Measurements from ENCODE around the gene DNAJC16. TPM values are rescaled to one million over a fixed set of nuclear protein-coding genes. Genes with fewer than 3 reads are reported as not detected.
A peak's percentile ranks its signal among the peaks of the same experiment; 100 is the strongest.

The DNAJC16 gene
- total RNA-seq, 3 donors from 2014 or later (not counting 1 experiment from before 2014, with no cell fraction given), result 18.6 to 22.8 (median 18.7) TPM

- no peak overlapping the region for H3K4me3 ChIP-seq (ENCODE audit: low read length)
- peaks cover 6% of the 10 kb centered on the region for H3K4me1 ChIP-seq (ENCODE audit: control insufficient read depth, insufficient read depth, low read length)
- intact Hi-C loops (cut with micrococcal nuclease), result no loop called here
- no peaks in the 10 kb centered on the region for H3K9me3 ChIP-seq (ENCODE audit: control insufficient read depth, insufficient read depth, low read length)
- no CpG with 5 or more reads among the region's 2 CpGs for WGBS (ENCODE audit: insufficient coverage)
- no peaks in the 10 kb centered on the region for H3K27me3 ChIP-seq (ENCODE audit: control insufficient read depth, insufficient read depth, low read length)
- no peak for TF ChIP-seq CTCF (IDR thresholded peaks at IDR 0.05)
- H3K27me3 Mint-ChIP-seq (ENCODE audit: low read depth in 2 of 2), result no peaks in the 10 kb centered on the region
- ATAC-seq (no peak), DNase-seq (no peak)
- H3K4me3 Mint-ChIP-seq, result no peak overlapping the region
- no peaks in the 10 kb centered on the region for H3K9me3 Mint-ChIP-seq
- H3K27ac Mint-ChIP-seq, result peak overlapping the region in 1 of 2 donors; percentile 26
- peaks cover 12% of the 10 kb centered on the region for H3K36me3 ChIP-seq (ENCODE audit: control insufficient read depth, insufficient read depth, low read length)
- H3K36me3 Mint-ChIP-seq, result peaks cover 6% of the 10 kb centered on the region
- peaks cover 13 to 17% of the 10 kb centered on the region in 2 donors for H3K4me1 Mint-ChIP-seq
- no peak overlapping the region for H3K27ac ChIP-seq (ENCODE audit: low read length)
These were observed 5.0 kb downstream of the DNAJC16 start for GRCh38 chr1:15531682-15532081.

- H3K36me3 Mint-ChIP-seq, result peaks cover 6% of the 10 kb centered on the region
- 60% methylated on average over 4 of the region's 6 CpGs for WGBS (ENCODE audit: insufficient coverage)
- no peak for DNase-seq
These were observed 12.1 kb downstream of the DNAJC16 start for GRCh38 chr1:15538771-15539170.

GRCh38 chr1:15540186-15540585 is 13.5 kb downstream of the DNAJC16 start:
- no peaks in the 10 kb centered on the region for H3K27me3 Mint-ChIP-seq (ENCODE audit: low read depth in 2 of 2)
- H3K27ac Mint-ChIP-seq, result no peak overlapping the region

More at GRCh38 chr1:15538771-15539170, 12.1 kb downstream of the DNAJC16 start:
- Mint-ChIP-seq H3K9me3 (no peaks in the 10 kb centered on the region), H3K4me3 (no peak overlapping the region), H3K27me3 (ENCODE audit: low read depth in 2 of 2) (no peaks in the 10 kb centered on the region), H3K4me1 (no peaks in the 10 kb centered on the region), H3K27ac (no peak overlapping the region)
- H3K36me3 ChIP-seq (ENCODE audit: control insufficient read depth, insufficient read depth, low read length), result peaks cover 48% of the 10 kb centered on the region
- no peak for ATAC-seq
- H3K27ac ChIP-seq (ENCODE audit: low read length), result no peak overlapping the region
- H3K9me3 ChIP-seq (ENCODE audit: control insufficient read depth, insufficient read depth, low read length), result no peaks in the 10 kb centered on the region
- no peak for TF ChIP-seq CTCF (IDR thresholded peaks at IDR 0.05)
- no peaks in the 10 kb centered on the region for H3K27me3 ChIP-seq (ENCODE audit: control insufficient read depth, insufficient read depth, low read length)
- intact Hi-C loops (cut with micrococcal nuclease), result no loop called here
- no peaks in the 10 kb centered on the region for H3K4me1 ChIP-seq (ENCODE audit: control insufficient read depth, insufficient read depth, low read length)
- no peak overlapping the region for H3K4me3 ChIP-seq (ENCODE audit: low read length)

More at GRCh38 chr1:15540186-15540585, 13.5 kb downstream of the DNAJC16 start:
- intact Hi-C loops (cut with micrococcal nuclease), result no loop called here
- DNase-seq (no peak), ATAC-seq (no peak)
- Histone ChIP-seq H3K36me3 (ENCODE audit: control insufficient read depth, insufficient read depth, low read length) (peaks cover 52% of the 10 kb centered on the region), H3K4me3 (ENCODE audit: low read length) (no peak overlapping the region), H3K27ac (ENCODE audit: low read length) (no peak overlapping the region), H3K27me3 (ENCODE audit: control insufficient read depth, insufficient read depth, low read length) (no peaks in the 10 kb centered on the region), H3K9me3 (ENCODE audit: control insufficient read depth, insufficient read depth, low read length) (no peaks in the 10 kb centered on the region), H3K4me1 (ENCODE audit: control insufficient read depth, insufficient read depth, low read length) (no peaks in the 10 kb centered on the region)
- no peak for TF ChIP-seq CTCF (IDR thresholded peaks at IDR 0.05)
- H3K9me3 Mint-ChIP-seq, result no peaks in the 10 kb centered on the region
- no peak overlapping the region for H3K4me3 Mint-ChIP-seq
- 95% methylated on average over 7 of the region's 8 CpGs for WGBS (ENCODE audit: insufficient coverage)
- H3K4me1 Mint-ChIP-seq, result no peaks in the 10 kb centered on the region
- H3K36me3 Mint-ChIP-seq, result peaks cover 6% of the 10 kb centered on the region

Data from natural killer cell (primary cell).